RWPE1 (cell line): Measurements from ENCODE around the gene SIGLEC7.
A peak's percentile ranks its signal among the peaks of the same experiment; 100 is the strongest.

Experiments used
- CTCF ChIA-PET: fragments of 350-600 bp; sonication (Branson Sonifier 250); formaldehyde crosslinking; extraction: SDS; loops from one replicate; lab custom pipeline; 2021; lab: Yijun Ruan, JAX
- POLR2A ChIA-PET: fragments of 400-600 bp; formaldehyde crosslinking; extraction: SDS; loops from one replicate; lab custom pipeline; 2020; ENCODE audit warnings: antibody characterized with exemption; ENCODE audit not compliant: low non-redundant PET; lab: Yijun Ruan, JAX
- DNase-seq: peaks from one replicate; pipeline ENCODE4 v3.0.0; 2012; ENCODE audit warnings: low spot score
- H3K27ac ChIP-seq: fragments of 450-650 bp; 2 replicates; pipeline ENCODE4 v1.5.1; 2017
- CTCF ChIP-seq: fragments of 450-650 bp; conservative IDR thresholded peaks from 2 replicates; pipeline ENCODE4 v1.5.1; 2017; ENCODE audit warnings: low read depth, mild to moderate bottlenecking

Gene SIGLEC7

GRCh38 chr19:51147663-51148062 is 5.6 kb downstream of the SIGLEC7 start:
- TF ChIP-seq CTCF: no peak
- CTCF ChIA-PET: interaction anchor here (1.5 kb wide), 1 partner anchor 11 kb away, joined by 3 read pairs; no protein-coding TSS in a partner anchor
- POLR2A ChIA-PET: no interaction called here
- no peak overlapping the region for H3K27ac ChIP-seq
- no peak for DNase-seq

DNA sequence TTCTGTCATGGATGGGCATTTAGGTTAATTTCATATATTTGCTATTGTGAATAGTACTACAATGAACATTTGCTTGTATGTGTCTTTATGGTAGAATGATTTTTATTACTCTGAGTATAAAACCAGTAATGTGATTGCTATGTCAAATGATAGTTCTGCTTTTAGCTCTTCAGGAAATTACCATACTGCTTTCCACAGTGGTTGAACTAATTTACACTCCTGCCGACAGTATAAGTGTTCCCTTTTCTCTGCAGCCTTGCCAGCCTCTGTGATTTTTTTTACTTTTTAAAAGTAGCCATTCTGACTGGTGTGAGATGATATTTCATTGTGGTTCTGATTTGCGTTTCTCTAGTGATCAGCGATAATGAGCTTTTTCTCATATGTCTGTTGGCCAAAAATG is 6.5 kb downstream of the SIGLEC7 start:
- TF ChIP-seq CTCF: no peak
- H3K27ac ChIP-seq: no peak overlapping the region
- ChIA-PET POLR2A (no interaction called here), CTCF (interaction anchor here (0.8 to 1.5 kb wide), 2 partner anchors 10 to 111 kb away, joined by 3 read pairs; no protein-coding TSS in a partner anchor)
- DNase-seq: no peak

- TF ChIP-seq CTCF: no peak
- DNase-seq: no peak
- ChIA-PET POLR2A (no interaction called here), CTCF (no interaction called here)
- no peak overlapping the region for H3K27ac ChIP-seq
These were observed 8.5 kb downstream of the SIGLEC7 start for GRCh38 chr19:51150627-51151026.

DNA sequence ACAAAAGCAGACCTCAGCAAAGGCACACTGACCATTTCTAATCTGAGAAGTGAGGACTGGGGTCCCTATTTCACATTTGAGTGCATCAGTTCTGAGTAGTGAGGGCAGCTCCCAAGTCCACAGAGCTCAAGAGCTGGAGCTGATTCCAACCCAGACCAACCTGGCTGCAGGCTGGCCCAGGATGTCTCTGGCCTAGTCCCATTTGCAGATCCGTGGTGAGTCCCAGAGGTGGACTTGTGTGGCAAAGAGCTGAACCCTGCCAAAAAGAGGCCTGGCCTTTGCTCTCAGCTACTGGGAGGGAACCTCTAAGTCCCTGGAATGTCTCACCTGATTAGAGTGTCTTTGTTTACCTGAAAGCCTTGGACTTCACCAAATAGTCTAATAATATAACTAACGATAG is 14.6 kb downstream of the SIGLEC7 start:
- DNase-seq: no peak
- no peak overlapping the region for H3K27ac ChIP-seq
- CTCF ChIA-PET: interaction anchor here (0.6 to 1.1 kb wide), 2 partner anchors 35 to 432 kb away, joined by 3 read pairs; no protein-coding TSS in a partner anchor
- POLR2A ChIA-PET: no interaction called here
- no peak for TF ChIP-seq CTCF

DNA sequence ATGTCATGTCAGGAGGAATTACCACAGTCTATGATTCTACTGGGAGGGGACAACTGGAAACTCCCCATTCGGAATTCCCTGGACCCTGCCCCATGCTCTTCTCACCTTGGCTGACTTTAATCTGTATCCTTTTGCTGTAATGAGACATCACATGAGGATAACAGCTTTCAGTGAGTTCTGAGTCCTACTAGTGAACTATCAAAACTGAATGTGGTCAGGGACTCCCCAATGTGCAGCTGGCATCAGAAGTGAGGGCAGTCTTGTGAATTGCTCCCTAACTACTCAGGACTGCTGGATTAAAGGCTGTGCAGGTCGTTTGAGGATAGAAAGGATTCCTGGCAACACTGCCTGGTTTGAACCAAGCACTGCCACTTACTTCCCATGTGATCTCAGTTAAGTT is 15.2 kb downstream of the SIGLEC7 start:
- POLR2A ChIA-PET: no interaction called here
- TF ChIP-seq CTCF: no peak
- CTCF ChIA-PET: interaction anchor here (0.6 to 1.1 kb wide), 4 partner anchors 14 to 433 kb away, joined by 3 read pairs; no protein-coding TSS in a partner anchor
- H3K27ac ChIP-seq: no peak overlapping the region
- no peak for DNase-seq

DNA sequence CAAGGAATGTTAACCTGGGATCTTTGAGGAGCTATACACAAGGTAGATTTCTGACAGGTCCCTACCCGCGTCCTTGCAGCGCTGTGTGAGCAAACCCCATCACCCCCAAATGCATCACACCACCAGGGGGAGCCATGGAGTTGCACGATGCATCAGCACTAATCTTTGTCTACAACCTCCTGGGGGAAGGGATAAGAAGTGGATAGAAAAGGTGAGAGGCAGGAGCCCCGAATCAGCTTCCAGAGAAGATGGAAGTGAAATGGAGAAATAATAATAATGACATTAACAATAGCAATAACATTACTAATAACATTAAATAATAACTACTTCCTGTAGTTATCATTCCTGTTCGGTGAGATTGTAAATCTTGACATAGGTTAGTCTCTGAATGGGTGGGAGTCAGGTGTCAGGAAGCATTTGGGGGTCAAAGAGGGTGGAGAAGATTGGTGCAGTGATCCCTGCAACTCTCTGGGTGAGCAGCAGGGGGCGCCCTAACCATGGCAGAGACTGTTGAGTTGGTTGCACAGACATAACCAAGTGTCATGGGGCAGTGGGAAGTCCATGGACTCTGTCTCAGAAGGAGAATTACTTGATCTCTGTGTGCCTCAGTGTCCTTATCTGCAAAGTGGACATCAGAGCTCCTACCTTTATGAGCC is 16.5 kb downstream of the SIGLEC7 start:
- peak; percentile 39 for DNase-seq

More for the DNA sequence above, 16.5 kb downstream of the SIGLEC7 start:
- POLR2A ChIA-PET: no interaction called here
- CTCF ChIA-PET: interaction anchor here (0.6 to 1.2 kb wide), 2 partner anchors 10 to 16 kb away, joined by 3 read pairs; no protein-coding TSS in a partner anchor
- H3K27ac ChIP-seq: no peak overlapping the region
- peak; percentile 67 for TF ChIP-seq CTCF
